Renal pelvis (tissue), 4 donors: ENCODE results near the gene ARRB1. TPM values are rescaled to one million over a fixed set of nuclear protein-coding genes. Genes with fewer than 3 reads are reported as not detected.
A peak's percentile ranks its signal among the peaks of the same experiment; 100 is the strongest.
"Not testable (repeated sequence)": the region's sequence is repeated elsewhere in the genome, so short reads cannot be mapped to it uniquely, and the experiment has no call there.

Experiments used
- DNase-seq: peaks from one replicate; pipeline ENCODE4 v3.0.0-alpha.2; 2013
- polyA plus RNA-seq, 3 donors: library from polyadenylated mRNA; unstranded; fragments of 120-200 nt; gene quantifications; one replicate each; pipeline ENCODE4 v1.2.1, GENCODE V29; 2013; ENCODE audit not compliant: insufficient read length in 3 of 3

ARRB1 gene
- polyA plus RNA-seq, 3 donors = 22.7 to 27.8 (median 24.7) TPM

GRCh38 chr11:75325713-75326438, 25.6 kb downstream of the ARRB1 start:
- no peak for DNase-seq

DNA sequence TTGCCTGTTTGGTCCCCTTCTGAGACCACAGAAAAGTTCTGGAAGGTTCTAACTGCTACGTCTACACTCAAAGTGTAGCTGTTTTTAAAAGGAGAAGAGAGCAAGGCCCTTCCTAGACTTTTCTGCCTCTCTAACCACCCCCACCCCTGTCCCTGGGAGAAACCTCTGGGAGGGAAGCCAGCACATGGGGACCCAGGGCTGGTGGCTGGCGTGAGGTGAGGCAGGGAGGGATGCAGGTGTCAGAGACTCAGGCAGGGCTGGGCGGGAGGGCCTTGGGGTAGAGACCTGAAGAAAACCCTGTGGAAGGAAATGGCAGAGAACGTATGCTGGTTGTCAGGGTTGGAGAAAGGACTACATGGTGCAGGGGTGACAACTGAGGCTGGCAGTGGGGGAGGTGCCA, 26.7 kb downstream of the ARRB1 start:
- no peak for DNase-seq

DNA sequence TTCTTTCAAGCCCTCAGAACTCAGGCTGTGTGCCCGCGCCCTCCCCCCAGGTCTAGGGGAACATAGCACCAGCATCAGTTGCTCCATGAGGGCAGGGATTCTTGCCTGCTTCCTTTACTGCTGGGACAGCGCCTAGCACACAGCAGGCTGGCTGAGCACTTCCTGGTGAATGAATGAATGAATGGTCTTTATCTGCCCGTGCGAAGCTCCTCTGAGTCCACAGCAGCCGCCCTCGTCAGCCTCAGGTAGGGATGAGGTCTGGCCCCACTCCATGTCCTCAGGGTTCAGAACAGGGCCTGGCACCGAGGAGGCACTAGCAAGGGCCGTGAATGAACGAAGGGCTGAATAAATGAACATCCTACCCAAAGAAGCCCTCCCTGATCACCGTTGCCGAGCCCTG, 27.3 kb downstream of the ARRB1 start:
- DNase-seq = no peak

- DNase-seq = no peak
These were observed 27.9 kb downstream of the ARRB1 start for GRCh38 chr11:75323609-75324008.

DNA sequence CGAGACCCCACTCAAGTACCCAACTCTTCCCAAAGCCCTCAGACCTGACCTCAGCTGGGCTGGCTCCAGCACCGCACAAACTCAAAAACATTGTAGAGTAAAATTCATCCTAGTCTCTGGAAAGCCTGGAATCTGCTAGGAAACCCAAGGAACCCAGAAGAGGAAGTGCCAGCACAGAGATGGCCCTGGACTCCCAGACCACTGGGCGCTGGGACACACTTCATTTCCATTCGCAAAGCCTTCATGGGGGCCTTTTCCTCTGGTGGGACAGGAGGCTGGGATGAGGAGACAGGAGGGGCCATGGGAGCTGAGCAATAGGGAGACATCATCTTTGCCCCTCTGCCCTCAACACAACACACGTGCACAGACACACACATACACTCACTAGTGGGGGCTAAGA, 30.8 kb downstream of the ARRB1 start:
- no peak for DNase-seq

DNA sequence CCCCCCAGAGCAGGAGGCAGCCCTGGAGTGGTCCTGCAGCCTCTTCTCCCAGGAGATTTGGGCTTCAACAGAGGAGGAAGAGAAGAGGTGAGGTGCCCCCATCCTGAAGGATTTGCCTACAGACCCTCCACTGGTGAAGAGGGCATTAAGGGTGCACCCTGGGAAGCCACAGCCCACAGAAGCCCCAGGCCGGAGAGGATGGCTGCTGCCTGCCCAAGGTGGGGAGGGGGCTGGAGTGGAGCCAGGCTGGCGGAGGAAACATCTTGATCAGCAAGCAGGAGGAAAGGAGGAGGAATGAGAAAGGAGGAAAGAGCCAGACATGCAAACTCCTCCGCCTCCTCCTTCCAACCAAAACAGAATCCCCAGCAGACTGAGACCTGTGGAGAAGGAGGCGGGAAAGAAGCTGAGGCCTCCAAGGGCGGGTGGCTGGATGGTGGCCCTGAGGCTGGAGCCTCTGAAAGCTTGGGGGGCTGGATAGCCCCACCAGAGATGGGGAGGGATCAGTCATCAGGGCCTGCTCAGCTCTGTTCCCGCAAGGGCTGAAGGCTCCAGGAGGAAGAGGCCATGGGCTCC, 31.3 kb downstream of the ARRB1 start:
- no peak for DNase-seq

DNA sequence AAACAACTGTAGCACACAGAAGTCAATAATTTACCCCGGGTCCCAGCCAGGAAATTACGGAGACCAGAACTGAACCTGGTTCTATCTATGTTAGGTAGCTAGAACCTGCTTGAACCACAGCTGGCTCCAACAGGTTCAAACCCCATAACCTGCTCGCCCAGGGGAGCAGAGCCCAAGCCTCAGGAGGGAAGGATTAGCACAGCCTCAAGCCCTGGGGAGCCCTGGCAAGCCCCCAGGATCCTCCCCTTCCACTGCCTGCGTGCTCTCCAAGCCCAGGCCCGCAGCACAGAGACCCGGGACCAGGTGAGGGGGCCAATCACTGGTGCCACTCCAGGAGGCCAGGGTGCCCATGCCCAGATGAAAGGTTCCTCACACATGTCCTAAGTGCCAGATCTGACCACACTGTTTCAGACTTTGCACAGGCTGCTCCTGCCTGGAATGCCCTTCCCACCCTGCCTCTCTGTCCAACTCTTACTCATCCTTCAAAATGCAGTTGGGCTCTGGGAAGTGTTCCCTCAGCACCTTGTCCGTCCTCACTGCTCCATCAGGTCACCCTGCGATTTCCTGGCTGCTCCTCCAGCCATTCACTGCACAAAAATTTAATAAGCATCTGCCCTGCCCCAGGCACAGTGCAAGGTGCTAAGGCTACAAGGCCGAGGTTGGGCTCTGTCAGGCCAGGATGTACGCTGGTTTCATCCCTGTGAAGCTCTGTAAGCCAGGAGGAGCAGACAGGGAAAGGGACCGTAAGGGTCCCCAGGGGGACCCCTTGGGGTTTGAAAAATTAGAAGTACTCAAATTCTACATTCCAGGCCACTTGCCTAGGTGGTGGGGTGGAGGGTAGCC, 32.2 kb downstream of the ARRB1 start:
- DNase-seq = no peak

DNA sequence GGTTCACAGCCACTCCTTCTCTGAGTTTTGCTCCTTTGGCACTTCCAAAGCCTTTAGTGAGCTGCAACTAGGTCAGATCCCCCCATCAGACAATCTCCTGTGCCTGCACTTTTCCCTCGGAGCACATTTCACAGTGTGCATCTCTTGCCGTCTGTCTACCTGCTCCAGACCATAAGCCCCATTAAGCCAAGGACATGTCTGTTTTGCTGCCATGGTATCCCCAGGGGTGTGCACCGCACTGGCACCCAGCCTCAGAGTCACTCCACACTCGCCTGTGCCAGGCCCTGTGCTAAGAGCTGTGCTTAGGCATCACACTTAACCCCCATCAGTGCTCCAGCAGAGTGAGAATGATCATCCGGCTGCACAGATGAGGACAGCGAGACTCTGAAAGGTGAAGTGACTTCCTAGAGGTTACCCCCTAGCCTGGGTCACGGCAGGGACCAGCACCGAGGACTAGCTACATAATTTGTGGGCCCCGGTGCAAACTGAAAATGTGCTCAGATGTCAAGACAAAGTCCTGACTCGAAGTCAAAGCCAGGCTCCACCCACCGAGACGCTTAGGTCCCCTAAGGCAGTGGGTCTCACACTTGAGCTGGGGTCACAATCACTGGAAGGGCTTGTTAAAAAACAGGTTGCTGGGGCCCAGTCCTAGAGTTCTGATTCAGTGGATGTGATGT, 33.9 kb downstream of the ARRB1 start:
- DNase-seq = no peak

DNA sequence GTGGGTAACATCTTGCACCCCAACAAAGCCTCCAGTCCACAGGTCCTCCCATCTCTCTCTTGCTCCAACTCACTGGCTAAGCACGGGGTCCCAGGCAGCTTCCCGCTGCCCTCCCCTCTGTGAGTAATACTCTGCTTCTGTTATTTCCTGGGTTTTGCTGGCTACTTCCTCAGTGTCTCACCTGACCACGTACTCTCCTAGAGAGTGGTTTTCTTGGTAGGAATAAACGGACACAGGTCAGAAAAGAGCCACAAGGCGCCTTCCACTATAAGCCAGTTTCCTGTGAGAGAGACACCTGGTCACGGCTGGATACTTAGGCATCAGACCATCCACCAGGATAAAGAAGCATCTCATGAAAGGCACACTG, 36.0 kb downstream of the ARRB1 start:
- DNase-seq = no peak

DNA sequence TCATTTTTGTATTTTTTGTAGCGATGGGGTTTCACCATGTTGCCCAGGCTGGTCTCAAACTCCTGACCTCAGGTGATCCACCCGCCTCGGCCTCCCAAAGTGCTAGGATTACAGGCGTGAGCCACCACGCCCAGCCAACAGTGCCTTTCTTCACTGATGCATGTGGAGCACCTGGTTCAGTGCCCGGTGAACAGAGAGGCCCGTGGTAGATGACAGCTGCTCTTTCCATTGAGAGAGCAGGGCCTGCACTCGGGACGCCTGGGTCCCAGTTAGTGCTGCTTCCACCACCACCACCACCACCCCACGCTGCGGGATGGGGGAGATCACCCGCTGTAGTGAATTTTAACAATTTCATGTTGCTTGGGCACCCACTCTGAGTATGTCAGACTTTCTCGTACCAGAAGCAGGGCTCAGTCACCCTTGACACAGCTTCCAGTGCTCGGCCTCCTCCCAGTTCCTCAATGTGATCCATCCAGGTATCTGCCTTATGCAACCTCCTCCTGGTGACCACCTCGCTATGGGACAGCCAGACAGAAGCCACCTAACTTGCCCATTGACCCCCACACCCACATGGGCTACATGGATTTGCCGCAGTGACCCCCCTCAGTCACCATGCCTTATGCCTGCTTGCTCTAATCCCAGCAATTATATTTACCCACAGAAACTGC, 36.6 kb downstream of the ARRB1 start:
- DNase-seq = no peak

DNA sequence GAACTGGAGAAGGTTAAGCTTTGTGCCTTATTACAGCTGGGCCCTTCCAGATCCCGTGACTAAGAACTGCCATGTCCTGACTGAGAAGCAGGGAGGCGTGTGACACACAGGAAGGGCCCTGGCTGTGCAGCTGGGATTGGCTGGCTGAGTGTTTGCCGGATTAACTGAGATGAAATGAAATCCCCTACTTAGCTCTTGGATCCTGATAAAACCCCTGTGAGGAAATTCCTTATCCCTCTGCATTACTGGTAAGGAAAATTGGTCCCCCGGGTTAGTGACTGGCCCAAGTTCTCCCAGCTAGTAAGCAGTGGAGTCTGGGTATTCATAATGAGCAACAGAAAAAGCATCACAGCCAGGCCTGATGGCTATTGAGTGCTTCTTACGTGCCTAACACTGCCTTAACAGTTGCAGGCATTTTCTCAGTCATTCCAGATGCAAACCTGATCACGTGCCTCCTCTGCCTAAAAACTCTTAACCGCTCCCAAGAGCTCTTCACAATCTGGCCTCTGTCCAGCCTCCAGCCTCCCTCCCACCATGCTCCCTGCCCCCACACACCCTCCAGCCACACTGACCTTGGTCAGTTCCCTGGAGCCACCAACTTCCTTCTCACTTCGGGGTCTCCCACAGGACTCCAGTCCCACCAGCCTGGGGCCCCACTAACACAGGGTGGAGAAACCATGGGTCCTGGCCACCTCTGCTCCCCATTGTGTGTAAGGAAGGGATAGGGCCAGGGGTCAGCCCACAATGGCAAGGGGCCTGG, 37.8 kb downstream of the ARRB1 start:
- DNase-seq = peak; percentile 34

DNA sequence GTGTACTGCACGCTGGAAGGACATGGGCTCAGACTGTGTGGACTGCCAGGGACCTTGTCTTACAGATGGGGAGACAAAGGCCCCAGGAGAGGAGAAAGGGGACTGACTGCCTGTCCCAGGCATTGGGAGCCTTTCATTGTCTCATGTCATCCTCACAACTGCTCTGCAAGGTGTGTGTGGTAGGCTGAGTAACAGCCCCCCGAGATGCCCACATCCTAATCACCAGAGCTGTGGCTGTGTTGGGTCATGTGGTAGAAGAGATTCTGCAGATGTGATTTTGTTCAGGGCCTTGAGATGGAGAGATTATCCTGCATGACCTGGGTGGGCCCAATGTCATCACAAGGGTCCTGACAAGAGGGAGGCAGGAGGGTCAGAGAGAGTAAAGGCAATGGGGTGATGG, 39.1 kb downstream of the ARRB1 start:
- no peak for DNase-seq

DNA sequence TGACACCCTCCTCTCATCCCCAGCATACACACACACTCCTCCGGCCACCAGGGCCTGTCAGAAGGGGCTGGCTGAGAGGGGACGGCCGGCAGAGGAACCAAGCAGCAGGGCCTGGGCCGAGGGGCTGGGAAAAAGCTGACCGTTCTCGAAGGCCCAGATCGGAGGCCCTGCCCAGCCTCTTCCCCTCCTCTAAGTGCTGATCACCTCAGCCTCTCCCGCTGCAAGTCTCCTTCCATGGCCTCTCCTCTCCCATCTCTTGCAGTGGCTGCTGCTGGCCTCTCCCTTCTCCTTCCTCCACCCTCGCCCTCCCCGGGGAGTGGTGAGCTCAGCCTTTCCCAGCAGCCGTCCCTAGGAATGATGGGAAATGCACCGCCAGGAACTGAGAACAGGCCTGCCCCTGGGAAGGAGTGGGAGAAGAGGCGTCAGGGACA, 39.6 kb downstream of the ARRB1 start:
- peak; percentile 16 for DNase-seq

- DNase-seq = no peak
These were observed 42.5 kb downstream of the ARRB1 start for GRCh38 chr11:75308986-75309385.

GRCh38 chr11:75308116-75308515, 43.3 kb downstream of the ARRB1 start:
- DNase-seq = no peak

- no peak for DNase-seq
These were observed 44.4 kb downstream of the ARRB1 start for GRCh38 chr11:75307058-75307457.

GRCh38 chr11:75306529-75306928, 44.9 kb downstream of the ARRB1 start:
- DNase-seq = no peak

DNA sequence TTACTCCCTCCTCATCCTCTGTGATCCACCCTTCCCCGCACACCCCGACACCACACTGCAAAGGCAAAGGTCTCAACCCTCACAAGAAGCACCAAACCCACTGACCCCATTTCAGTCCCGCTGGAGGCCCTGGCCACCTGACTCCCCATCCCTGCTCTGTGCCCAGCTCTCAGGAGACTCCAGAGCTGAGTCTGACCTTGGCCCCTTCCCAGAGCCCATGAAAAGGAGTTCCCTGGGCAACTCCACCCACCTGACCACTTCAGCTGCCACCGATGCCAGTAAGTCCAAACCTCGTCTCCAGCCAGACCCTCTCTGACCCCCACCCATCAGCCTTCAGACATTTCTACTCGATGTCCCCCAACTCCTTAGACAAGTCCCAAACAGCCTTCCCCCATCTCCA, 45.5 kb downstream of the ARRB1 start:
- DNase-seq = no peak

DNA sequence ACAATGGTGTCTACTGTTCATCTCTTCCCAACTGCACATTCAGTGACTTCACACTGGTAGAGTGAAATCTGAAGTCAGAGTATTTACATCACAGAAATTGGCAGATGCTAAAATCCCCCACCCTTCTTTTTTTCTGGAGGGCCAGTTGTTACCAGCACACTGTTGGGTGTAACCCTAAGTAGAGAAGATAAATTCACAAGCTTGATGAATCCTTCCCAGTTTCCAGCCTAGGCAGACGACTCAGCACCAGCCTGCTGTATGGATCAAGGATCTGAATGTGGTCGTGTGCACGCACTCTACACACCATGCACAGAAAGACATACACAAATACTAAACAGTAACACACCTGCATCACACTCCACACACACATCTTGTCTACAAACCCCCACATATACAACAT, 46.0 kb downstream of the ARRB1 start:
- no peak for DNase-seq

GRCh38 chr11:75304941-75305340, 46.5 kb downstream of the ARRB1 start:
- DNase-seq = not testable (repeated sequence)

DNA sequence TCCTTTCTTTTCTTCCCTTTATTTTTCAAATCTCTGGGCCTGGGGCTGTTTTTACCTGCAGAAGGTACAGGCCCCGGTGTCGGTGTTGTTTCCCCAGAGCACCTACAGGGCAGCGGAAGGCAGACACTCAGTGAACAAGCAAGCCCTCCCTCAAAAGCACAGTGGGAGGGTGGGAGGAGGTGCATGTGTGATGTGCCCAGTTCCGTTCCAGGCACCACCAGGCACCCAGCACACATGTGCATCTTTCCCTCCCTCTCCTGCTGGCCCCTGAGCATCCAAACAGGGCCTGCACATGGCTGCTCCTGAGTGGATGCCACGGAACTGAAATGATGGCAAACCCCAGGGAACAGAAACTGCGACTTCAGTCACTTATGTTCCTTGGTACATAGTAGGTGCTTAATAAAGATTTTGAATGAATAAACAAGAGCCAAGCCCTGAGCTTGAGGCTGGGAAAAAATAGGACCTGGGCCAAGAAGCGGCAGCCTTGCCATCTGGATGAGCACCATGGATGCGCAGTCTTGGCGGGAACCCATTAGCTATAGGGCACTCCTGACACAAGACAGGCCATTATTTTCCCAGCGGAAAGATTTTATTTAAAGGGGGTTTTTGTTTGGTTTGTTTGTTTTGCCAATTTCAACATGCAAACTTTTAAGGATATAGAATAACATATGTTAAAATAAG, 47.8 kb downstream of the ARRB1 start:
- no peak for DNase-seq
